Upper lobe of left lung (tissue), 4 donors: Measurements from ENCODE around the gene ERCC6L2.

Experiments used
- EP300 ChIP-seq, 4 donors: sonication (generic); formaldehyde crosslinking; IDR thresholded peaks; one replicate each; pipeline ENCODE4 v1.5.1; 2017; ENCODE audit warnings: antibody characterized with exemption in 4 of 4, control low read depth in 2 of 4
- POLR2A ChIP-seq, 4 donors: fragments of 450-650 bp; IDR thresholded peaks; one replicate each; pipeline ENCODE4 v1.5.1; 2016 to 2017; ENCODE audit warnings: antibody characterized with exemption in 4 of 4, mild to moderate bottlenecking in 2 of 4
- POLR2AphosphoS5 ChIP-seq, 2 donors: sonication (generic); formaldehyde crosslinking; IDR thresholded peaks; one replicate each; pipeline ENCODE4 v1.5.1; 2017; ENCODE audit warnings: antibody characterized with exemption in 2 of 2
- TF ChIP-seq, protein P1 (sequence below), 6 experiments: fragments of 450-650 bp in 4 of 6; fragments of 200-600 bp in 2 of 6; sonication (generic) in 2 of 6; IDR thresholded peaks; one replicate each; pipeline ENCODE4 v1.5.1; 2016 to 2019; ENCODE audit warnings: antibody characterized with exemption in 6 of 6

GRCh38 chr9:95836072-95836471 lies 39.4 kb upstream of the ERCC6L2 start:
- TF ChIP-seq, protein P1, sequence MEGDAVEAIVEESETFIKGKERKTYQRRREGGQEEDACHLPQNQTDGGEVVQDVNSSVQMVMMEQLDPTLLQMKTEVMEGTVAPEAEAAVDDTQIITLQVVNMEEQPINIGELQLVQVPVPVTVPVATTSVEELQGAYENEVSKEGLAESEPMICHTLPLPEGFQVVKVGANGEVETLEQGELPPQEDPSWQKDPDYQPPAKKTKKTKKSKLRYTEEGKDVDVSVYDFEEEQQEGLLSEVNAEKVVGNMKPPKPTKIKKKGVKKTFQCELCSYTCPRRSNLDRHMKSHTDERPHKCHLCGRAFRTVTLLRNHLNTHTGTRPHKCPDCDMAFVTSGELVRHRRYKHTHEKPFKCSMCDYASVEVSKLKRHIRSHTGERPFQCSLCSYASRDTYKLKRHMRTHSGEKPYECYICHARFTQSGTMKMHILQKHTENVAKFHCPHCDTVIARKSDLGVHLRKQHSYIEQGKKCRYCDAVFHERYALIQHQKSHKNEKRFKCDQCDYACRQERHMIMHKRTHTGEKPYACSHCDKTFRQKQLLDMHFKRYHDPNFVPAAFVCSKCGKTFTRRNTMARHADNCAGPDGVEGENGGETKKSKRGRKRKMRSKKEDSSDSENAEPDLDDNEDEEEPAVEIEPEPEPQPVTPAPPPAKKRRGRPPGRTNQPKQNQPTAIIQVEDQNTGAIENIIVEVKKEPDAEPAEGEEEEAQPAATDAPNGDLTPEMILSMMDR (IDR thresholded peaks at IDR 0.05), result no peak
- TF ChIP-seq POLR2A (IDR thresholded peaks at IDR 0.05), result no peak
- no peak for TF ChIP-seq POLR2AphosphoS5 (IDR thresholded peaks at IDR 0.05)
- TF ChIP-seq EP300 (IDR thresholded peaks at IDR 0.05), result no peak
